Liver (tissue), 9 donors: Measurements from ENCODE around the gene COL7A1. TPM values are rescaled to one million over a fixed set of nuclear protein-coding genes. Genes with fewer than 3 reads are reported as not detected.

Experiments used
- DNase-seq: peaks from one replicate; pipeline ENCODE4 v3.0.0-alpha.2; 2017; ENCODE audit warnings: low spot score
- H3K27ac ChIP-seq, 2 donors: one replicate each; pipeline ENCODE4 v1.7.0; 2013; ENCODE audit warnings: inconsistent platforms in 2 of 2, low read length in 2 of 2, control low read depth in 1 of 2, low read depth in 1 of 2, mild to moderate bottlenecking in 1 of 2
- H3K27me3 ChIP-seq, 4 donors: one replicate each; pipeline versions ENCODE4 v1.6.1 to v1.7.0; 2013; ENCODE audit warnings: low read length in 3 of 4, inconsistent platforms in 1 of 4, mild to moderate bottlenecking in 1 of 4, moderate library complexity in 1 of 4; ENCODE audit not compliant: control insufficient read depth in 4 of 4, insufficient read depth in 4 of 4
- H3K36me3 ChIP-seq, 4 donors: one replicate each; pipeline versions ENCODE4 v1.6.1 to v1.7.0; 2013; ENCODE audit warnings: low read length in 3 of 4, mild to moderate bottlenecking in 3 of 4, low read depth in 1 of 4, moderate library complexity in 1 of 4; ENCODE audit not compliant: control insufficient read depth in 4 of 4, insufficient read depth in 3 of 4
- H3K4me1 ChIP-seq, 4 donors: one replicate each; pipeline versions ENCODE4 v1.6.1 to v1.7.0; 2013; ENCODE audit warnings: low read length in 3 of 4, mild to moderate bottlenecking in 3 of 4, moderate library complexity in 1 of 4; ENCODE audit not compliant: control insufficient read depth in 4 of 4, insufficient read depth in 4 of 4
- H3K4me3 ChIP-seq, 3 donors: one replicate each; pipeline versions ENCODE4 v1.6.1 to v1.7.0; 2013; ENCODE audit warnings: low read length in 3 of 3, control low read depth in 1 of 3, low read depth in 1 of 3, mild to moderate bottlenecking in 1 of 3
- H3K9ac ChIP-seq, 2 donors: one replicate each; pipeline ENCODE4 v1.7.0; 2013; ENCODE audit warnings: low read length in 2 of 2, mild to moderate bottlenecking in 2 of 2, moderate library complexity in 2 of 2, control low read depth in 1 of 2, low read depth in 1 of 2
- H3K9me3 ChIP-seq, 4 donors: one replicate each; pipeline versions ENCODE4 v1.6.1 to v1.7.0; 2013; ENCODE audit warnings: low read length in 3 of 4; ENCODE audit not compliant: control insufficient read depth in 4 of 4
- ATF3 ChIP-seq: IDR thresholded peaks from 2 replicates; pipeline ENCODE4 v1.6.1; 2016; ENCODE audit warnings: antibody characterized with exemption
- CTCF ChIP-seq: fragments of 150-350 bp; IDR thresholded peaks from 2 replicates; pipeline ENCODE4 v1.5.1; 2017; ENCODE audit warnings: improper control_type of control experiment, low read depth, low read length; ENCODE audit not compliant: missing input control
- EGR1 ChIP-seq, 2 donors: IDR thresholded peaks; 2 replicates each; pipeline ENCODE4 v1.6.1; 2016 to 2018; ENCODE audit warnings: antibody characterized with exemption in 2 of 2, low read depth in 2 of 2
- FOXA1 ChIP-seq: IDR thresholded peaks from 2 replicates; pipeline ENCODE4 v1.6.1; 2016; ENCODE audit warnings: antibody characterized with exemption
- FOXA2 ChIP-seq: IDR thresholded peaks from 2 replicates; pipeline ENCODE4 v1.6.1; 2016; ENCODE audit warnings: antibody characterized with exemption
- GABPA ChIP-seq, 2 donors: IDR thresholded peaks in 1 of 2; conservative IDR thresholded peaks in 1 of 2; 2 replicates each; pipeline ENCODE4 v1.6.1; 2016; ENCODE audit warnings: antibody characterized with exemption in 2 of 2, mild to moderate bottlenecking in 1 of 2, moderate library complexity in 1 of 2
- HNF4A ChIP-seq, 2 donors: conservative IDR thresholded peaks; 2 replicates each; pipeline ENCODE4 v1.6.1; 2016; ENCODE audit warnings: antibody characterized with exemption in 2 of 2, mild to moderate bottlenecking in 2 of 2
- HNF4G ChIP-seq: IDR thresholded peaks from 2 replicates; pipeline ENCODE4 v1.6.1; 2016; ENCODE audit warnings: antibody characterized with exemption
- JUND ChIP-seq, 2 donors: IDR thresholded peaks; 2 replicates each; pipeline ENCODE4 v1.6.1; 2016; ENCODE audit warnings: antibody characterized with exemption in 2 of 2
- RAD21 ChIP-seq, 2 donors: IDR thresholded peaks; 2 replicates each; pipeline ENCODE4 v1.6.1; 2016; ENCODE audit warnings: antibody characterized with exemption in 2 of 2, mild to moderate bottlenecking in 2 of 2
- REST ChIP-seq: IDR thresholded peaks from 2 replicates; pipeline ENCODE4 v1.6.1; 2016; ENCODE audit warnings: antibody characterized with exemption, mild to moderate bottlenecking
- RXRA ChIP-seq, 2 donors: IDR thresholded peaks; 2 replicates each; pipeline ENCODE4 v1.6.1; 2017 to 2018; ENCODE audit warnings: antibody characterized with exemption in 2 of 2, mild to moderate bottlenecking in 1 of 2
- SP1 ChIP-seq: IDR thresholded peaks from 2 replicates; pipeline ENCODE4 v1.6.1; 2018; ENCODE audit warnings: antibody characterized with exemption, mild to moderate bottlenecking
- TAF1 ChIP-seq: conservative IDR thresholded peaks from 2 replicates; pipeline ENCODE4 v1.6.1; 2016; ENCODE audit warnings: antibody characterized with exemption, mild to moderate bottlenecking
- YY1 ChIP-seq: IDR thresholded peaks from 2 replicates; pipeline ENCODE4 v1.6.1; 2016; ENCODE audit warnings: antibody characterized with exemption, mild to moderate bottlenecking
- ZBTB33 ChIP-seq: IDR thresholded peaks from 2 replicates; pipeline ENCODE4 v1.6.1; 2016; ENCODE audit warnings: antibody characterized with exemption
- WGBS: extraction: QIAGEN DNeasy Blood & Tissue Kit; methylation state at CpG from one replicate; pipeline ENCODE4 v1.1.7; 2013; 5-methylcytosine and 5-hydroxymethylcytosine counted together
- polyA plus RNA-seq, 2 donors: library from polyadenylated mRNA; stranded (reverse) in 1 of 2; unstranded in 1 of 2; fragments of 200-250 nt in 1 of 2; fragments of >200 nt in 1 of 2; fragmentation: Nextera tagmentation in 1 of 2; extraction: Ambion mirVana in 1 of 2; gene quantifications; one replicate each; pipeline versions ENCODE4 v1.2.1 to v1.2.3, GENCODE V29; 2013 to 2015
- total RNA-seq, 2 donors: library from RNA; depleted of rRNA; stranded (reverse); fragments of >200 nt; gene quantifications; one replicate each; pipeline ENCODE4 v1.2.3, GENCODE V29; 2014
- donor health status: healthy.
- donor health status: healthy.
- donor health status: healthy.
- donor health status: healthy.
- donor health status: healthy.

The COL7A1 gene
- total and polyA plus RNA-seq, 4 donors, result 0.24 to 0.84 (median 0.40) TPM

GRCh38 chr3:48599077-48599501, 4.0 kb upstream of the COL7A1 start:
- peaks cover 15 to 65% (median 50%) of the 10 kb centered on the region in 4 donors for H3K36me3 ChIP-seq
- H3K9ac ChIP-seq, result no peak overlapping the region
- 87% methylated on average over 11 of the region's 11 CpGs for WGBS
- no peaks in the 10 kb centered on the region for H3K9me3 ChIP-seq
- H3K27me3 ChIP-seq, result no peaks in the 10 kb centered on the region
- peak overlapping the region in 1 of 2 donors; percentile 46 for H3K27ac ChIP-seq
- H3K4me1 ChIP-seq, result peaks cover 0 to 4% (median 0%) of the 10 kb centered on the region in 4 donors
- DNase-seq, result no peak
- no peak overlapping the region for H3K4me3 ChIP-seq
- no peak for TF ChIP-seq JUND (IDR thresholded peaks at IDR 0.05)
- no peak for TF ChIP-seq TAF1
- no peak for TF ChIP-seq GABPA (IDR thresholded peaks at IDR 0.05 in 1 of 2, conservative IDR thresholded peaks at IDR 0.05 in 1 of 2)
- no peak for TF ChIP-seq RAD21 (IDR thresholded peaks at IDR 0.05)
- no peak for TF ChIP-seq REST
- TF ChIP-seq CTCF, result no peak
- TF ChIP-seq RXRA (IDR thresholded peaks at IDR 0.05), result no peak
- TF ChIP-seq FOXA2, result no peak
- TF ChIP-seq SP1, result no peak
- no peak for TF ChIP-seq ATF3
- TF ChIP-seq HNF4A (conservative IDR thresholded peaks at IDR 0.05), result no peak
- TF ChIP-seq EGR1 (IDR thresholded peaks at IDR 0.05; ENCODE audit: low read depth in 2 of 2), result no peak
- no peak for TF ChIP-seq FOXA1
- TF ChIP-seq HNF4G, result no peak
- no peak for TF ChIP-seq YY1
- TF ChIP-seq ZBTB33, result no peak
